K562 (cell line): ENCODE results near the gene ADGRG1. TPM values are rescaled to one million over a fixed set of nuclear protein-coding genes. Genes with fewer than 3 reads are reported as not detected.

Source experiments
- ATF1 ChIP-seq, 2 experiments: fragments of 450-650 bp in 1 of 2; IDR thresholded peaks; 2 replicates each; pipeline ENCODE4 v1.6.1; 2016; ENCODE audit warnings: missing compliant biosample characterization in 1 of 2, missing genetic modification characterization in 1 of 2
- ATF3 ChIP-seq, 2 experiments: fragments of 450-650 bp in 1 of 2; sonication (generic) in 1 of 2; formaldehyde crosslinking in 1 of 2; IDR thresholded peaks in 1 of 2; conservative IDR thresholded peaks in 1 of 2; 2 replicates each; pipeline versions ENCODE4 v1.6.1 to v1.8.1; 2016 to 2023; ENCODE audit warnings: mild to moderate bottlenecking in 2 of 2, moderate library complexity in 2 of 2, inconsistent platforms in 1 of 2, missing genetic modification reagents in 1 of 2
- BACH1 ChIP-seq: fragments of 200-800 bp; sonication (Bioruptor generic); IDR thresholded peaks from 2 replicates; pipeline ENCODE4 v1.6.1; 2016; ENCODE audit warnings: missing genetic modification characterization, missing compliant biosample characterization
- CHCHD3 ChIP-seq: fragments of 250-450 bp; sonication (Bioruptor Pico); IDR thresholded peaks from 2 replicates; pipeline ENCODE4 v2.1.2; 2022; ENCODE audit warnings: mild to moderate bottlenecking
- CTBP1 ChIP-seq: fragments of 450-650 bp; IDR thresholded peaks from 2 replicates; pipeline ENCODE4 v1.6.1; 2016; ENCODE audit warnings: borderline replicate concordance
- HEY1 ChIP-seq: fragments of 250-450 bp; sonication (Bioruptor Pico); IDR thresholded peaks from 2 replicates; pipeline ENCODE4 v1.5.0; 2020; ENCODE audit warnings: mild to moderate bottlenecking, moderate library complexity, borderline replicate concordance
- JUN ChIP-seq, 2 experiments: sonication (generic) in 1 of 2; formaldehyde crosslinking in 1 of 2; IDR thresholded peaks; 2 replicates each; pipeline versions ENCODE4 v1.6.1 to v1.8.0; 2012 to 2022; ENCODE audit warnings: borderline replicate concordance in 2 of 2, mild to moderate bottlenecking in 2 of 2, improper control_type of control experiment in 1 of 2, low read depth in 1 of 2, low read length in 1 of 2, missing genetic modification reagents in 1 of 2
- MAFK ChIP-seq: IDR thresholded peaks from 2 replicates; pipeline ENCODE4 v1.6.1; 2011; ENCODE audit warnings: low read length, improper control_type of control experiment
- MAZ ChIP-seq, 2 experiments: fragments of 450-650 bp in 1 of 2; sonication (generic) in 1 of 2; formaldehyde crosslinking; IDR thresholded peaks in 1 of 2; conservative IDR thresholded peaks in 1 of 2; 2 replicates each; pipeline versions ENCODE4 v1.4.0 to v1.5.0; 2020; ENCODE audit warnings: mild to moderate bottlenecking in 1 of 2, missing genetic modification reagents in 1 of 2
- NFATC3 ChIP-seq: fragments of 450-650 bp; IDR thresholded peaks from 2 replicates; pipeline ENCODE4 v1.6.1; 2017; ENCODE audit warnings: mild to moderate bottlenecking
- NR0B1 ChIP-seq: fragments of 450-650 bp; IDR thresholded peaks from one replicate; pipeline ENCODE4 v1.6.1; 2018; ENCODE audit warnings: mild to moderate bottlenecking, moderate library complexity; ENCODE audit not compliant: partially characterized antibody
- PHF21A ChIP-seq: fragments of 450-650 bp; IDR thresholded peaks from 2 replicates; pipeline ENCODE4 v1.6.1; 2017; ENCODE audit warnings: low read depth, borderline replicate concordance
- RREB1 ChIP-seq: fragments of 250-450 bp; sonication (Bioruptor Pico); IDR thresholded peaks from 2 replicates; pipeline ENCODE4 v1.4.0; 2020
- TARDBP ChIP-seq: fragments of 450-650 bp; IDR thresholded peaks from 2 replicates; pipeline ENCODE4 v1.6.1; 2016
- TCF15 ChIP-seq: fragments of 250-450 bp; sonication (Bioruptor Pico); IDR thresholded peaks from 2 replicates; pipeline ENCODE4 v1.8.0; 2022; ENCODE audit warnings: moderate library complexity, mild to moderate bottlenecking, inconsistent platforms
- THRAP3 ChIP-seq: fragments of 450-650 bp; IDR thresholded peaks from 2 replicates; pipeline ENCODE4 v1.6.1; 2016; ENCODE audit warnings: mild to moderate bottlenecking, inconsistent platforms, borderline replicate concordance
- ZFP1 ChIP-seq: fragments of 450-650 bp; formaldehyde crosslinking; IDR thresholded peaks from 2 replicates; pipeline ENCODE4 v1.4.0; 2020; ENCODE audit warnings: mild to moderate bottlenecking, mixed read lengths
- ZNF830 ChIP-seq: fragments of 250-450 bp; sonication (Bioruptor Pico); IDR thresholded peaks from 2 replicates; pipeline ENCODE4 v1.5.0; 2021; ENCODE audit warnings: mild to moderate bottlenecking
- polyA plus RNA-seq, 8 experiments: library from polyadenylated mRNA; depleted of rRNA in 4 of 8; stranded (reverse) in 5 of 8; unstranded in 3 of 8; fragments of >200 nt; fragmentation: Nextera tagmentation in 2 of 8; fragmentation: Illumina TruSeq in 1 of 8; extraction: Ambion mirVana in 2 of 8; extraction: Trizol in 1 of 8; gene quantifications; 2 replicates each; pipeline versions ENCODE4 v1.2.1 to v1.2.3, GENCODE V29; 2011 to 2014; ENCODE audit warnings: inconsistent platforms in 1 of 8, missing spikeins in 1 of 8
- total RNA-seq, 7 experiments: library from RNA; depleted of rRNA in 6 of 7; stranded (reverse); fragments of >200 nt in 6 of 7; fragmentation: Illumina TruSeq in 2 of 7; extraction: Trizol in 2 of 7; gene quantifications; 2 replicates each; pipeline versions ENCODE4 v1.2.1 to v1.2.3, GENCODE V29; 2011 to 2021; ENCODE audit warnings: low replicate concordance in 1 of 7

ADGRG1 gene
- total and polyA plus RNA-seq, 9 of the 15 experiments (the other 6 are each of a cell fraction or from before 2014, with no cell fraction given): 0.04 to 0.31 (median 0.16) TPM; not detected in 6

GRCh38 chr16:57694725-57695679 lies 66.6 kb downstream of the ADGRG1 start, which contains the start of gene DRC7 (continued):
- TF ChIP-seq PHF21A: no peak
- TF ChIP-seq ZFP1: no peak
- no peak for TF ChIP-seq NFATC3
- no peak for TF ChIP-seq MAFK
- TF ChIP-seq JUN (IDR thresholded peaks at IDR 0.05; ENCODE audit: borderline replicate concordance, low read depth, low read length): no peak
- TF ChIP-seq JUN (CRISPR knock-in tag; IDR thresholded peaks at IDR 0.05; ENCODE audit: borderline replicate concordance): no peak
- no peak for TF ChIP-seq NR0B1
- TF ChIP-seq ZNF830: no peak
- TF ChIP-seq TARDBP: no peak
- no peak for TF ChIP-seq BACH1 (tag)
- TF ChIP-seq ATF1 (CRISPR knock-in tag; IDR thresholded peaks at IDR 0.05): no peak
- 0 out of 2 replicates have a peak, but pooled peaks have one; percentile 17 for TF ChIP-seq ATF1 (tag; IDR thresholded peaks at IDR 0.05)
- TF ChIP-seq ATF3 (IDR thresholded peaks at IDR 0.05): no peak
- no peak for TF ChIP-seq ATF3 (CRISPR knock-in tag; conservative IDR thresholded peaks at IDR 0.05)
- peak; percentile 55; the same call in 1 of the 2 replicates for TF ChIP-seq CTBP1
- no peak for TF ChIP-seq HEY1 (CRISPR knock-in tag)
- no peak for TF ChIP-seq THRAP3
- peak; percentile 51 to 71 for TF ChIP-seq MAZ (CRISPR knock-in tag; conservative IDR thresholded peaks at IDR 0.05 in 1 of 2, IDR thresholded peaks at IDR 0.05 in 1 of 2)
- no peak for TF ChIP-seq RREB1 (CRISPR knock-in tag)
- TF ChIP-seq CHCHD3: no peak
- TF ChIP-seq TCF15: no peak
